ENCODE measurements around the gene MTRF1. TPM values are rescaled to one million over a fixed set of nuclear protein-coding genes. Genes with fewer than 3 reads are reported as not detected.

The MTRF1 gene
- total RNA-seq, 4 donors from 2014 or later = 9.3 to 22.2 (median 12.0) TPM

- Histone ChIP-seq H3K27ac (no peak overlapping the region), H3K27me3 (no peaks in the 10 kb centered on the region), H3K36me3 (no peaks in the 10 kb centered on the region), H3K4me1 (peaks cover 0 to 4% of the 10 kb centered on the region in 2 donors), H3K9me3 (no peaks in the 10 kb centered on the region), H3K4me3 (replicated peaks in 1 of 3) (no peak overlapping the region)
- intact Hi-C loops (cut with DNase I) = no loop called here
- no peak for DNase-seq
- 71 to 82% methylated on average over 3 of the region's 3 CpGs for WGBS, 2 donors
- TF ChIP-seq POLR2A (IDR thresholded peaks at IDR 0.05) = no peak
- TF ChIP-seq, protein P1, sequence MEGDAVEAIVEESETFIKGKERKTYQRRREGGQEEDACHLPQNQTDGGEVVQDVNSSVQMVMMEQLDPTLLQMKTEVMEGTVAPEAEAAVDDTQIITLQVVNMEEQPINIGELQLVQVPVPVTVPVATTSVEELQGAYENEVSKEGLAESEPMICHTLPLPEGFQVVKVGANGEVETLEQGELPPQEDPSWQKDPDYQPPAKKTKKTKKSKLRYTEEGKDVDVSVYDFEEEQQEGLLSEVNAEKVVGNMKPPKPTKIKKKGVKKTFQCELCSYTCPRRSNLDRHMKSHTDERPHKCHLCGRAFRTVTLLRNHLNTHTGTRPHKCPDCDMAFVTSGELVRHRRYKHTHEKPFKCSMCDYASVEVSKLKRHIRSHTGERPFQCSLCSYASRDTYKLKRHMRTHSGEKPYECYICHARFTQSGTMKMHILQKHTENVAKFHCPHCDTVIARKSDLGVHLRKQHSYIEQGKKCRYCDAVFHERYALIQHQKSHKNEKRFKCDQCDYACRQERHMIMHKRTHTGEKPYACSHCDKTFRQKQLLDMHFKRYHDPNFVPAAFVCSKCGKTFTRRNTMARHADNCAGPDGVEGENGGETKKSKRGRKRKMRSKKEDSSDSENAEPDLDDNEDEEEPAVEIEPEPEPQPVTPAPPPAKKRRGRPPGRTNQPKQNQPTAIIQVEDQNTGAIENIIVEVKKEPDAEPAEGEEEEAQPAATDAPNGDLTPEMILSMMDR (IDR thresholded peaks at IDR 0.05) = no peak
These were observed 39.4 kb upstream of the MTRF1 start for GRCh38 chr13:41302743-41303142.

DNA sequence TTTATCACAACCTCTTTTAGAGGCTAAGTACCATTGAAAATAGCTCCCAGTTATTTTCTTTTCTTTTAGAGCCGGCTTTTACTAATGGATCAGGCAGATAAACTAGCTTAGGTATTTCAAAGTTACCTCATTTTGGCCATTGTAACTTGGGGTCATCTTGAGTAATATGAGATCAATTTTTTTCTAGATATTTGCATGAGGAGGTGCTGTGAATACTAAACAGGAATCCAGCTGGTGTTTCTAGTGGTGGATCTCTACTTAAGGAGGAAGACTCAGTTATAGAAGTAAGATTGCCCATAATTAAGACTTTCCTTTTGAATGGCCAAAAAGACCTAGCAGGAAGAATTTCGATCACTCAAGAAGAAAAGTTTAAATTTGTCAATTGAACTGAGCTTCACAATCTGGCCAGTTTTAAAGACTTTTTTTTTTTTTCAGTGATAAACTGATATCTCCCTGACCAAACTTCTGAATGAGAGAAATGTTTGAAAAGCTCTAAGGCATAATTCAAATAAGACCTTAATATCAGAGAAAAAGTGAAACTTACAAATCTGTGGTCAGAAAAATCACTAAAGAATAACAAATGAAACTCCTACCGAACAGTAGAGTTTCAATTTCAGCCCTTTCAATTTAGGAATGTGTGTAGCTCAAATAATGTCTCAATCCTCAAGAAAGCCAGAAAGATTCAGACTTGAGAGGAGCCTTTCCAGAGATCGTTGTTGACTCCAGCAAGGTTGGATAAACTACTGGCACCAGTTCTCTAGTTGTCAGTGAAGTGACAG, 36.1 kb upstream of the MTRF1 start:
- Histone ChIP-seq H3K36me3 (no peaks in the 10 kb centered on the region), H3K27me3 (no peaks in the 10 kb centered on the region), H3K4me1 (peaks cover 0 to 4% of the 10 kb centered on the region in 2 donors), H3K4me3 (replicated peaks in 1 of 3) (no peak overlapping the region), H3K27ac (no peak overlapping the region), H3K9me3 (no peaks in the 10 kb centered on the region)
- intact Hi-C loops (cut with DNase I) = no loop called here
- TF ChIP-seq POLR2A (IDR thresholded peaks at IDR 0.05) = no peak
- TF ChIP-seq, protein P1 (IDR thresholded peaks at IDR 0.05) = no peak
- DNase-seq = no peak
- 68 to 72% methylated on average over 4 of the region's 4 CpGs for WGBS, 2 donors

GRCh38 chr13:41296879-41297646, 33.7 kb upstream of the MTRF1 start:
- no peaks in the 10 kb centered on the region for H3K36me3 ChIP-seq
- intact Hi-C loops (cut with DNase I) = no loop called here
- DNase-seq = no peak
- WGBS, 2 donors = 71 to 75% methylated on average over 3 of the region's 3 CpGs
- no peaks in the 10 kb centered on the region for H3K27me3 ChIP-seq
- no peak overlapping the region for H3K4me3 ChIP-seq (replicated peaks in 1 of 3)
- TF ChIP-seq, protein P1 (IDR thresholded peaks at IDR 0.05) = no peak
- TF ChIP-seq POLR2A (IDR thresholded peaks at IDR 0.05) = no peak
- no peaks in the 10 kb centered on the region for H3K9me3 ChIP-seq
- no peak overlapping the region for H3K27ac ChIP-seq
- H3K4me1 ChIP-seq = peaks cover 0 to 4% of the 10 kb centered on the region in 2 donors

GRCh38 chr13:41295973-41296372, 32.6 kb upstream of the MTRF1 start:
- WGBS, 2 donors = 96 to 100% methylated on average over 1 of the region's 1 CpG
- H3K9me3 ChIP-seq = no peaks in the 10 kb centered on the region
- DNase-seq = no peak
- TF ChIP-seq POLR2A (IDR thresholded peaks at IDR 0.05) = no peak
- TF ChIP-seq, protein P1 (IDR thresholded peaks at IDR 0.05) = no peak
- H3K4me1 ChIP-seq = peaks cover 0 to 4% of the 10 kb centered on the region in 2 donors
- no peak overlapping the region for H3K4me3 ChIP-seq (replicated peaks in 1 of 3)
- no peak overlapping the region for H3K27ac ChIP-seq
- H3K27me3 ChIP-seq = no peaks in the 10 kb centered on the region
- intact Hi-C loops (cut with DNase I) = no loop called here
- H3K36me3 ChIP-seq = no peaks in the 10 kb centered on the region

- no peaks in the 10 kb centered on the region for H3K9me3 ChIP-seq
These were observed 31.5 kb upstream of the MTRF1 start for GRCh38 chr13:41294914-41295313.

More at GRCh38 chr13:41294914-41295313, 31.5 kb upstream of the MTRF1 start:
- no peaks in the 10 kb centered on the region for H3K36me3 ChIP-seq
- peaks cover 0 to 4% of the 10 kb centered on the region in 2 donors for H3K4me1 ChIP-seq
- no peak overlapping the region for H3K27ac ChIP-seq
- 94 to 97% methylated on average over 1 of the region's 1 CpG for WGBS, 2 donors
- TF ChIP-seq, protein P1 (IDR thresholded peaks at IDR 0.05) = no peak
- no peak for TF ChIP-seq POLR2A (IDR thresholded peaks at IDR 0.05)
- DNase-seq = no peak
- no peaks in the 10 kb centered on the region for H3K27me3 ChIP-seq
- intact Hi-C loops (cut with DNase I) = no loop called here
- no peak overlapping the region for H3K4me3 ChIP-seq (replicated peaks in 1 of 3)

Measured in thyroid gland (tissue), 4 donors.